Osteoblast (primary cell): ENCODE measurements around the gene KLHL6. TPM values are rescaled to one million over a fixed set of nuclear protein-coding genes. Genes with fewer than 3 reads are reported as not detected.

Source experiments
- DNase-seq: peaks from one replicate; pipeline ENCODE4 v3.0.0; 2011; ENCODE audit warnings: low spot score, mixed read lengths; ENCODE audit not compliant: insufficient read length; ENCODE audit errors: missing footprints
- H2AFZ ChIP-seq: 2 replicates; pipeline ENCODE4 v1.6.0; 2011; ENCODE audit warnings: mild to moderate bottlenecking, low read length
- H3K27ac ChIP-seq: 2 replicates; pipeline ENCODE4 v1.5.1; 2011; ENCODE audit warnings: mild to moderate bottlenecking, low read depth, low read length, moderate library complexity
- H3K27me3 ChIP-seq: 2 replicates; pipeline ENCODE4 v1.6.0; 2012; ENCODE audit warnings: mild to moderate bottlenecking, control low read depth, inconsistent platforms, low read length, moderate library complexity; ENCODE audit not compliant: insufficient read depth
- H3K36me3 ChIP-seq: 2 replicates; pipeline ENCODE4 v1.5.1; 2011; ENCODE audit warnings: mild to moderate bottlenecking, low read length, control low read depth, moderate library complexity; ENCODE audit not compliant: insufficient read depth
- H3K4me1 ChIP-seq: 2 replicates; pipeline ENCODE4 v1.5.1; 2011; ENCODE audit warnings: mild to moderate bottlenecking, low read length, control low read depth, moderate library complexity; ENCODE audit not compliant: insufficient read depth
- H3K4me2 ChIP-seq: 2 replicates; pipeline ENCODE4 v1.6.0; 2011; ENCODE audit warnings: mild to moderate bottlenecking, low read length; ENCODE audit not compliant: insufficient read depth
- H3K4me3 ChIP-seq: fragments of 200-600 bp; sonication (generic); 3 replicates; pipeline ENCODE4 v1.5.1; 2012; ENCODE audit warnings: mild to moderate bottlenecking, low read length, inconsistent platforms; ENCODE audit not compliant: insufficient read depth
- H3K79me2 ChIP-seq: 2 replicates; pipeline ENCODE4 v1.6.0; 2012; ENCODE audit warnings: mild to moderate bottlenecking, low read length, control low read depth, inconsistent platforms; ENCODE audit not compliant: insufficient read depth
- H3K9me3 ChIP-seq: 2 replicates; pipeline ENCODE4 v1.5.1; 2011; ENCODE audit warnings: low read depth, low read length, control low read depth
- H4K20me1 ChIP-seq: 2 replicates; pipeline ENCODE4 v1.6.0; 2012; ENCODE audit warnings: mild to moderate bottlenecking, low read length, control low read depth; ENCODE audit not compliant: insufficient read depth
- CTCF ChIP-seq: IDR thresholded peaks from 2 replicates; pipeline ENCODE4 v1.5.1; 2011; ENCODE audit warnings: mild to moderate bottlenecking, low read depth, low read length, moderate library complexity; ENCODE audit errors: extremely low read depth
- total RNA-seq: library from RNA; depleted of rRNA; stranded (reverse); fragments of >200 nt; gene quantifications from 2 replicates; pipeline ENCODE4 v1.2.3, GENCODE V29; 2012

Gene KLHL6
- total RNA-seq, 1 donor = under 0.01 TPM

- H3K27ac ChIP-seq = no peak overlapping the region
- H2AFZ ChIP-seq = no peak overlapping the region
Observed at GRCh38 chr3:183500981-183501704, 54.4 kb downstream of the KLHL6 start.

GRCh38 chr3:183500319-183500718 lies 55.2 kb downstream of the KLHL6 start:
- no peak overlapping the region for H3K4me2 ChIP-seq
- H3K36me3 ChIP-seq = no peaks in the 10 kb centered on the region
- no peaks in the 10 kb centered on the region for H3K9me3 ChIP-seq
- no peaks in the 10 kb centered on the region for H3K4me1 ChIP-seq
- H3K27ac ChIP-seq = no peak overlapping the region
- no peak overlapping the region for H2AFZ ChIP-seq
- no peak for TF ChIP-seq CTCF
- no peaks in the 10 kb centered on the region for H4K20me1 ChIP-seq
- H3K27me3 ChIP-seq = peaks cover 8% of the 10 kb centered on the region
- H3K4me3 ChIP-seq = no peak overlapping the region
- no peak for DNase-seq
- no peaks in the 10 kb centered on the region for H3K79me2 ChIP-seq

More at GRCh38 chr3:183500981-183501704, 54.4 kb downstream of the KLHL6 start:
- Histone ChIP-seq H3K4me3 (no peak overlapping the region), H3K4me1 (no peaks in the 10 kb centered on the region), H3K4me2 (no peak overlapping the region), H3K79me2 (no peaks in the 10 kb centered on the region), H3K9me3 (no peaks in the 10 kb centered on the region), H4K20me1 (no peaks in the 10 kb centered on the region), H3K36me3 (no peaks in the 10 kb centered on the region), H3K27me3 (peaks cover 8% of the 10 kb centered on the region)
- DNase-seq = no peak
- no peak for TF ChIP-seq CTCF

- H3K9me3 ChIP-seq = no peaks in the 10 kb centered on the region
- TF ChIP-seq CTCF = no peak
Observed at GRCh38 chr3:183498634-183499033, 56.9 kb downstream of the KLHL6 start.

GRCh38 chr3:183497313-183497712 lies 58.2 kb downstream of the KLHL6 start:
- Histone ChIP-seq H3K9me3 (no peaks in the 10 kb centered on the region), H4K20me1 (no peaks in the 10 kb centered on the region), H3K4me1 (peaks cover 8% of the 10 kb centered on the region), H3K4me3 (no peak overlapping the region), H2AFZ (no peak overlapping the region), H3K36me3 (no peaks in the 10 kb centered on the region), H3K27ac (no peak overlapping the region), H3K79me2 (no peaks in the 10 kb centered on the region), H3K4me2 (no peak overlapping the region), H3K27me3 (peaks cover 8% of the 10 kb centered on the region)
- no peak for TF ChIP-seq CTCF
- DNase-seq = no peak

More at GRCh38 chr3:183498634-183499033, 56.9 kb downstream of the KLHL6 start:
- Histone ChIP-seq H3K4me3 (no peak overlapping the region), H3K27me3 (peaks cover 8% of the 10 kb centered on the region), H4K20me1 (no peaks in the 10 kb centered on the region), H3K4me2 (no peak overlapping the region), H3K27ac (no peak overlapping the region), H3K79me2 (no peaks in the 10 kb centered on the region), H2AFZ (no peak overlapping the region), H3K4me1 (no peaks in the 10 kb centered on the region), H3K36me3 (no peaks in the 10 kb centered on the region)
- no peak for DNase-seq
